Measurements from ENCODE around the gene NTN3.
A peak's percentile ranks its signal among the peaks of the same experiment; 100 is the strongest.

The NTN3 gene

DNA sequence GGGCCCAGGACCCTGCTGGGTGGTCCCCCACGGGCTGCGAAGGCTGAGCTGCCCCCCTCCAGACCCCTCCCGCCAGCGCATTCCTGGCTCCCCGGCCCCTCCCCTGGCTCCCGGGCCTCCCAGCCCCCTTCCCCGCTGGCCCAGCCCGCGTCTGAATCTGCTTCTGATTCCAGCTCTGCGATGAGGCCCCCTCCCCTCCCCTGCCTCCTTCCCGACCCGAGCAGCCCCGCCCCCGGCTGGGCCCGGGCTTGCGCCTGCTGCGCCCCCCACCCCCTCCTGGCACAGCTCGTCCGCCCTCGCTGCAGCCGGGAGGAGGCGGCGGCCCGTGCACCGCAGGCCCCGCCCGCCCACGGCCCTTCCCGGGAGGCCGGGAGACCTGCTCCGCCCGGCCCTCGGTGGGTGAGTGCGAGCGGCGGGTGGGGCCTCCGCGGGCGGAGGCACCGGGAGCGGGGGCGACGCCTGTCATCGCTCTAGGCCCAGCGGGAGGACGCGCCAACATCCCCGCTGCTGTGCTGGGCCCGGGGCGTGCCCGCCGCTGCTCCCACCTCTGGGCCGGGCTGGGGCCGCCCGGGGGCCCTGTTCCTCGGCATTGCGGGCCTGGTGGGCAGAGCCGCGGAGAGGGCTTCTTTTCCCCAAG is at the start of gene NTN3:
Gene NTN3, plus strand, starts transcription at position 282 of the 637 bp plus-strand sequence. CDS start 405 bp downstream, outside the sequence.
- Histone ChIP-seq H3K4me3 (ENCODE audit: low read length) (no peak within 1 kb of the TSS), H3K27me3 (replicated peaks; ENCODE audit: control insufficient read depth, insufficient read depth, low read length) (no peaks in the 10 kb centered on the region), H3K4me1 (ENCODE audit: control insufficient read depth, insufficient read depth, low read length) (peaks cover 17% of the 10 kb centered on the region), H3K9me3 (ENCODE audit: control insufficient read depth, low read length) (no peaks in the 10 kb centered on the region), H3K9ac (ENCODE audit: low read length) (no peak within 1 kb of the TSS), H3K36me3 (ENCODE audit: control insufficient read depth, insufficient read depth, low read length, severe bottlenecking) (no peaks in the 10 kb centered on the region)
- peak; percentile 58 for DNase-seq (ENCODE audit: low read depth)

GRCh38 chr16:2422123-2422867 is 48.8 kb upstream of the NTN3 start:
- Histone ChIP-seq H3K36me3 (ENCODE audit: control insufficient read depth, insufficient read depth, low read length, severe bottlenecking) (no peaks in the 10 kb centered on the region), H3K9me3 (ENCODE audit: control insufficient read depth, low read length) (no peaks in the 10 kb centered on the region), H3K4me1 (ENCODE audit: control insufficient read depth, insufficient read depth, low read length) (no peaks in the 10 kb centered on the region), H3K27me3 (replicated peaks; ENCODE audit: control insufficient read depth, insufficient read depth, low read length) (peaks cover 3% of the 10 kb centered on the region), H3K4me3 (ENCODE audit: low read length) (no peak overlapping the region), H3K9ac (ENCODE audit: low read length) (no peak overlapping the region)
- no peak for DNase-seq (ENCODE audit: low read depth)

DNA sequence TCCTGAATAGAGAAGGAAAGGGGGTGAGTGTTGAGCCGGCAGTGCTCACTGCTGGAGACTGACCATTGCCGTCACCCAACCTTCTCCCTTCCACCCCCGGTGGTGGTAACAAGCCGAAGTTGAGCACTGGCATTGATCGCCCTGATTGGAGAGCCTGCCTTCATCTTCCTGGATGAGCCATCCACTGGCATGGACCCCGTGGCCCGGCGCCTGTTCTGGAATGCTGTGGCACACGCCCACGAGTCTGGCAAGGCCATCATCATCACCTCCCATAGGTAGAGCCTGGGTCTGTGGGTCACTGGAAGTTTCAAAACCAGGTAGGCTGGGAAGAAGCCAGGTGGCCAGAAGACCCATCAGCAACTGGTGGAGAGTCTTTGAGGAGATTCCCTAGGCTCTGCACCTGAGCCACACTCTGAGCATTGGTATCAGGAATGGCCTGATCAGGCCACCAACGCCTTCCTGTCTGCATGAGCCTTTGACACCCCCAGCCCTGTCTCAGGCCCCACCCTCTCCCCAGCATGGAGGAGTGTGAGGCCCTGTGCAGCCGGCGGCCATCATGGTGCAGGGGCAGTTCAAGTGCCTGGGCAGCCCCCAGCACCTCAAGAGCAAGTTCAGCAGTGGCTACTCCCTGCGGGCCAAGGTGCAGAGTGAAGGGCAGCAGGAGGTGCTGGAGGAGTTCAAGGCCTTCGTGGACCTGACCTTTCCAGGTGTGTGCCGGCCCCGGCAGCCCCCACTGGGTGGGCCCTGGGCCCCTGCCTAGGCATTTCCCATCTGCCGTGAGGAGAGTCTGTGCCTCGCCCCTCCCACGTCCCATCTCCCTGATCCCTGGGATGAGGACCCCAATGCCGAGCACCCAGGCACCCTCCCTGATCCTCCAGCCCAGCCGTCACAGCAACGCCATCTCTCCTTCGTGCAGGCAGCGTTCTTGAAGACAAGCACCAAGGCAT is 46.8 kb upstream of the NTN3 start:
- H3K4me3 ChIP-seq (ENCODE audit: low read length): no peak overlapping the region
- H3K27me3 ChIP-seq (replicated peaks; ENCODE audit: control insufficient read depth, insufficient read depth, low read length): peaks cover 3% of the 10 kb centered on the region
- H3K9ac ChIP-seq (ENCODE audit: low read length): no peak overlapping the region
- no peak for DNase-seq (ENCODE audit: low read depth)
- no peaks in the 10 kb centered on the region for H3K4me1 ChIP-seq (ENCODE audit: control insufficient read depth, insufficient read depth, low read length)
- H3K9me3 ChIP-seq (ENCODE audit: control insufficient read depth, low read length): no peaks in the 10 kb centered on the region
- no peaks in the 10 kb centered on the region for H3K36me3 ChIP-seq (ENCODE audit: control insufficient read depth, insufficient read depth, low read length, severe bottlenecking)

DNA sequence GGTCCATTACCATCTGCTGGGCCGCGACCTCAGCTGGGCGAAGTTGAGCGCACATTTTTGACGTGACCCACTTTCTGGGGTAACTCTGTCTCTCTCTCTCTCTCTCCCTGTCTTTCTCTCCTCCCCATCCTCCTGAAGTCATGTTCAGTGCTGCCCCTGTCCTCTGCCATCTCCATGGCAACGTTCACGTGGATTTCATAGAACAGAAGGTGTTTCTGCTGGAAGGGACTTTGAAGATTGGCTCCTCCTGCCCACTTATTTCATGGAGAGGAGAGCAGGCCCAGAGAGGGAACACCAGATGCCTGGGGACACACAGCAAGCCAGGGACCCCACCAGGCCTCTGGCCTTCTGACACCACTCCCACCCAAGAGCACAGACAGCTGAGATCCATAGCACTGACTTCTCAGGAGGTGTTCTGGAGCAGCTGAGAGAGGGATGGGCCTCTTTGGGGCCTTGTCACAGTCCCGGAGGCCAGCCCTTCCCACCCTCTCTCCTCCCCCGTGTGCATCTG is 46.0 kb upstream of the NTN3 start:
- no peaks in the 10 kb centered on the region for H3K9me3 ChIP-seq (ENCODE audit: control insufficient read depth, low read length)
- no peak for DNase-seq (ENCODE audit: low read depth)
- no peak overlapping the region for H3K4me3 ChIP-seq (ENCODE audit: low read length)
- H3K36me3 ChIP-seq (ENCODE audit: control insufficient read depth, insufficient read depth, low read length, severe bottlenecking): no peaks in the 10 kb centered on the region
- H3K27me3 ChIP-seq (replicated peaks; ENCODE audit: control insufficient read depth, insufficient read depth, low read length): peaks cover 3% of the 10 kb centered on the region
- peaks cover 2% of the 10 kb centered on the region for H3K4me1 ChIP-seq (ENCODE audit: control insufficient read depth, insufficient read depth, low read length)
- no peak overlapping the region for H3K9ac ChIP-seq (ENCODE audit: low read length)

GRCh38 chr16:2425825-2426430 is 45.2 kb upstream of the NTN3 start:
- Histone ChIP-seq H3K36me3 (ENCODE audit: control insufficient read depth, insufficient read depth, low read length, severe bottlenecking) (no peaks in the 10 kb centered on the region), H3K4me3 (ENCODE audit: low read length) (no peak overlapping the region), H3K9me3 (ENCODE audit: control insufficient read depth, low read length) (no peaks in the 10 kb centered on the region), H3K9ac (ENCODE audit: low read length) (no peak overlapping the region), H3K4me1 (ENCODE audit: control insufficient read depth, insufficient read depth, low read length) (peaks cover 7% of the 10 kb centered on the region), H3K27me3 (replicated peaks; ENCODE audit: control insufficient read depth, insufficient read depth, low read length) (peaks cover 3% of the 10 kb centered on the region)
- no peak for DNase-seq (ENCODE audit: low read depth)

DNA sequence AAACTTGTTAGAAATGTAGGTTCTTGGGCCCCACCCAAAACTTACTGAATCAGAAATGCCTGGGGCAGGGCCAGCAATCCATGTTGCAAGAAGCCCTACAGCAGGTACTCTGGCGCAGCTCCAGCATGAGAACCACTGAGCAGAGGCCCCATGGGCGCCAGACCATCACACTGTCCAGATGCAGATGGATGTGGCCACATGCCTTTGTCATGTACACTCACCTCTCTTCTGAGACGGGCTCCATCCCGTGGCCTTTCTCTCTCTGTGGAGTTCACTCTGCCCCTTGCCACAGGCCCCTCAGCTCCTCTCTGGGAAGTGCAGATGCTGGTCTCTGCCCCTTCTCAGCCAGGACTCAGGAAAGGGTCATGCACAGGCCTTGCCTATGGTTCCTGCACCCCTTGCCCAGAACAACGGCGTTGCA is 44.1 kb upstream of the NTN3 start:
- no peak overlapping the region for H3K9ac ChIP-seq (ENCODE audit: low read length)
- no peaks in the 10 kb centered on the region for H3K9me3 ChIP-seq (ENCODE audit: control insufficient read depth, low read length)
- peaks cover 7% of the 10 kb centered on the region for H3K4me1 ChIP-seq (ENCODE audit: control insufficient read depth, insufficient read depth, low read length)
- H3K27me3 ChIP-seq (replicated peaks; ENCODE audit: control insufficient read depth, insufficient read depth, low read length): peaks cover 3% of the 10 kb centered on the region
- H3K4me3 ChIP-seq (ENCODE audit: low read length): no peak overlapping the region
- no peaks in the 10 kb centered on the region for H3K36me3 ChIP-seq (ENCODE audit: control insufficient read depth, insufficient read depth, low read length, severe bottlenecking)
- DNase-seq (ENCODE audit: low read depth): no peak

DNA sequence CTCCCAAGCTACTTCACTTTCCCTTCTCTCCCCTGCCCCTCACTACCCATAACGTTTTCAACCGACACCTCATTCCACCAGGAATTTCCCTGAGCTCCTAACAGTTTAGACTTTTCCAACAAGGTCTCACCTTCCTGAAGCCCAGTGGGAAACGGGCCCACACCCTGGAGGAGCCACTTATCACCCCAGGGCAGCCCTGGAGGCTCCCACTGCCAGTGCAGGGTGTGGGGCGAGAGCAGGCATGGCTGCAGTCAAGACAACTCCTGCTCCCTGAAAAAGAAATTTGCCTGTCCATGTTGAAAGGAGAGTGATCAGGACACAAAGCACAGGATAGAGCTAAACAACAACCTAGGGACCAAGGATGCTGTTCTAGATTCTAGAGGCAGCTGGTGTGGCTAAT is 43.6 kb upstream of the NTN3 start:
- no peak for DNase-seq (ENCODE audit: low read depth)
- H3K36me3 ChIP-seq (ENCODE audit: control insufficient read depth, insufficient read depth, low read length, severe bottlenecking): peaks cover 6% of the 10 kb centered on the region
- peaks cover 3% of the 10 kb centered on the region for H3K27me3 ChIP-seq (replicated peaks; ENCODE audit: control insufficient read depth, insufficient read depth, low read length)
- no peak overlapping the region for H3K9ac ChIP-seq (ENCODE audit: low read length)
- H3K4me3 ChIP-seq (ENCODE audit: low read length): no peak overlapping the region
- H3K9me3 ChIP-seq (ENCODE audit: control insufficient read depth, low read length): no peaks in the 10 kb centered on the region
- peaks cover 7% of the 10 kb centered on the region for H3K4me1 ChIP-seq (ENCODE audit: control insufficient read depth, insufficient read depth, low read length)

- peak overlapping the region; percentile 77 for H3K9ac ChIP-seq (ENCODE audit: low read length)
- H3K4me3 ChIP-seq (ENCODE audit: low read length): peak overlapping the region; percentile 83
- H3K27me3 ChIP-seq (replicated peaks; ENCODE audit: control insufficient read depth, insufficient read depth, low read length): no peaks in the 10 kb centered on the region
- DNase-seq (ENCODE audit: low read depth): peak; percentile 43
- peaks cover 7% of the 10 kb centered on the region for H3K4me1 ChIP-seq (ENCODE audit: control insufficient read depth, insufficient read depth, low read length)
- H3K36me3 ChIP-seq (ENCODE audit: control insufficient read depth, insufficient read depth, low read length, severe bottlenecking): peaks cover 9% of the 10 kb centered on the region
- H3K9me3 ChIP-seq (ENCODE audit: control insufficient read depth, low read length): no peaks in the 10 kb centered on the region
These were observed 42.9 kb upstream of the NTN3 start for GRCh38 chr16:2428051-2428783.

DNA sequence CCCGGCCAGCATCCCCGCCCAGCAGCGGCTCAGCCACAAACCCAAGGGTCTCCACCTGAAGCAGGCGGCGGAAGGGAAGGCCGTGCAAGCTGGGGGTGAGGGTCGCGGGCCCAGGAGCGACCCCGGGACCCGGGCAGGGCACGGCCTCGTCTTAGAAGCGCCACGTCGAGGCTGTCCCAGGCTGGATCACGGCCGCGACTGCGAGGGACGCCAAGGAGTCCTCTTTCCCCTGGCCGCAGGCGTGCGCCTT is 42.4 kb upstream of the NTN3 start:
- Histone ChIP-seq H3K9ac (ENCODE audit: low read length) (peak overlapping the region; percentile 77), H3K4me3 (ENCODE audit: low read length) (peak overlapping the region; percentile 83), H3K9me3 (ENCODE audit: control insufficient read depth, low read length) (no peaks in the 10 kb centered on the region), H3K27me3 (replicated peaks; ENCODE audit: control insufficient read depth, insufficient read depth, low read length) (no peaks in the 10 kb centered on the region), H3K4me1 (ENCODE audit: control insufficient read depth, insufficient read depth, low read length) (peaks cover 7% of the 10 kb centered on the region), H3K36me3 (ENCODE audit: control insufficient read depth, insufficient read depth, low read length, severe bottlenecking) (peaks cover 9% of the 10 kb centered on the region)
- DNase-seq (ENCODE audit: low read depth): no peak

DNA sequence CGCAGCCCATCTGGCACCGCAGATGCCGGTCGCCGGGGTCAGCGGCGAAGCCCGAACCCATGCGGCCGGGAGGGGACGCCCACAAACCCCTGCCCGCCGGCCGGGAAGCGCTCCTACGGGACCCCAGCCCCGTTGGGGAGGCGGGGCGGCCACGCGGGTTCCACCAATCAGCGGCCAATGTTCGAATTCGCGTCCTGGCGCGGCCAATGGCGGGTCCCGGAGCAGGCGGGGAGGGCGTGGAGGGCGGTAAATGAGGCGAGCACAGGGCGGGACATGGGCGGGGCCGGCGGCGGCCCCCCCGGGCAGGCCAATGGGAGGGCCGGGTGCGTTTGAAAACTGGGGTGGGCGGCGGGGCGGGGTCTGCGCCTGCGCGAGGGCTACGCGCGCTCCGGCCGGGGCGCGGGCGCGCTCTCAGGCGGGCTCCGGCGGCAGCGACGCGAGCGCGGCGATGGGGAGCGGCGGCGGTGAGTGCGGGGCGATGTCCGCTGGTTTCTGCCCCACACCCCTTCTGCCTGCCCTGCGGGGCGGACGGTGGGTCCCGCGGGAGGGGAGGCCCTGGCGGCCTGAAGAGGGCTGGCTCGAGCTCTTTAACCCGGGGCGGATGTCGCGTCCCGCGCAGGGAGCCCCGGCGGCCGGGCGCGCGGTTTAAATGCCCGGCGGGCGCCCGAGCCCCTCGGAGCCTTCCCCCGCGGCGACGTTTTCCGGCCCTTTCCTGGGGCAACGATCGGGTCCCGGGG is 41.9 kb upstream of the NTN3 start, which contains the start of gene CCNF:
Gene CCNF, plus strand, starts transcription at position 414 of the 737 bp plus-strand sequence. Its CDS starts 35 bp downstream, at position 449.
- no peaks in the 10 kb centered on the region for H3K27me3 ChIP-seq (replicated peaks; ENCODE audit: control insufficient read depth, insufficient read depth, low read length)
- H3K4me3 ChIP-seq (ENCODE audit: low read length): peak within 1 kb of the TSS; percentile 83
- peak within 1 kb of the TSS; percentile 77 for H3K9ac ChIP-seq (ENCODE audit: low read length)
- DNase-seq (ENCODE audit: low read depth): peak; percentile 98
- peaks cover 7% of the 10 kb centered on the region for H3K4me1 ChIP-seq (ENCODE audit: control insufficient read depth, insufficient read depth, low read length)
- no peaks in the 10 kb centered on the region for H3K9me3 ChIP-seq (ENCODE audit: control insufficient read depth, low read length)
- peaks cover 9% of the 10 kb centered on the region for H3K36me3 ChIP-seq (ENCODE audit: control insufficient read depth, insufficient read depth, low read length, severe bottlenecking)
